Measurements from ENCODE around the gene RBM39. TPM values are rescaled to one million over a fixed set of nuclear protein-coding genes. Genes with fewer than 3 reads are reported as not detected.

RBM39 gene
- total and polyA plus RNA-seq, 9 of the 15 experiments (the other 6 are each of a cell fraction or from before 2014, with no cell fraction given), result 143 to 319 (median 228) TPM

DNA sequence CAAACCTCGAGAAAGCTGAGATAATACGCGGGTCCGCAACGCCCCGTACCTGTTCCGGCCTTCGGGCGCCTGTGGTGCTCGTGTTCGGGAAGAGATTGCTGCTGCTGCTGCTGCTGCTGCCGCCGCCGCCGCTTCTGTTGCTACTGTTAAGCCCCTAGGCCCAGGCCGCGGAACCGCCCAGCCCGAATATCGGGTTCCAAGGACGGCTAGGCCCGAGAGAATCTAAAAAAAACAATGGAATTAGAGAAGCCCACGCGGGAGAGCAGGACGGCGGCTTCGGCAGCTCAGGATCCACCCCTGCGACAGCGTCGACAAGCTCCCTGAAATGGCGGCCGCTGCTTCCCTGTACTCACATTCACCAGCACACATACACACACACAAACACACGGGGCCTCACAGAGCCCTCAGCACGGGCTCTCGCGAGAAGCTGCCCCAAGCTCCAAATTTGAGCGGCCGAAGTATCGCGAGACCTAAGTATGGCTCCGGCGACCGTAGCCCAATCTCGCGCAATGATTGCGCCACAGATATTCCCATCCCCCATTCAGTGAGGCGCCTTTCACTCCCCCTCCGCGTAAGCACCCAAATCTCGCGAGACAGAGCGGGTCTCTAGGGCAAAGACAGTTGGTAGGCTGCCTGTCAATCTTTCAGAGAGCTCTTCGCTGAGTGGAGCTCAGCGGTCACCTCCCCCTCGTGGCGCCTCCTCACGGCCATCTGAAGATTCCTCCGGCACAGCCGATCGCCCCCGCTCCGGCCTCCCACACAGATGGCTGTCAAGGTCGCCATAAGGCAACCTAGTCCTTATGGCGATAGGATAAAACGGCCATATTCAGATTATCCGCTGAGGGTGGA lies at the start of gene RBM39 (continued):
- TF ChIP-seq, protein P1, sequence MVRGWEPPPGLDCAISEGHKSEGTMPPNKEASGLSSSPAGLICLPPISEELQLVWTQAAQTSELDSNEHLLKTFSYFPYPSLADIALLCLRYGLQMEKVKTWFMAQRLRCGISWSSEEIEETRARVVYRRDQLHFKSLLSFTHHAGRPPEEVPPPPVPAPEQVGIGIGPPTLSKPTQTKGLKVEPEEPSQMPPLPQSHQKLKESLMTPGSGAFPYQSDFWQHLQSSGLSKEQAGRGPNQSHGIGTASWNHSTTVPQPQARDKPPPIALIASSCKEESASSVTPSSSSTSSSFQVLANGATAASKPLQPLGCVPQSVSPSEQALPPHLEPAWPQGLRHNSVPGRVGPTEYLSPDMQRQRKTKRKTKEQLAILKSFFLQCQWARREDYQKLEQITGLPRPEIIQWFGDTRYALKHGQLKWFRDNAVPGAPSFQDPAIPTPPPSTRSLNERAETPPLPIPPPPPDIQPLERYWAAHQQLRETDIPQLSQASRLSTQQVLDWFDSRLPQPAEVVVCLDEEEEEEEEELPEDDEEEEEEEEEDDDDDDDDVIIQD (CRISPR knock-in tag; IDR thresholded peaks at IDR 0.05), result no peak
- TF ChIP-seq HMGN3 (IDR thresholded peaks at IDR 0.05; ENCODE audit: borderline replicate concordance, extremely low read depth, insufficient read length, low read depth, low read length) (peak; percentile 68), BRD9 (IDR thresholded peaks at IDR 0.05; ENCODE audit: low read depth, partially characterized antibody) (peak; percentile 95), FOXJ2 (tag; IDR thresholded peaks at IDR 0.05) (peak; percentile 72), MAFF (IDR thresholded peaks at IDR 0.05; ENCODE audit: low read length) (peak; percentile 92), RBBP5 (IDR thresholded peaks at IDR 0.05; ENCODE audit: borderline replicate concordance, insufficient read depth, low read length, poor library complexity, severe bottlenecking) (peak; percentile 91), HMG20B (CRISPR knock-in tag; IDR thresholded peaks at IDR 0.05) (no peak)
- TF ChIP-seq, protein P2, sequence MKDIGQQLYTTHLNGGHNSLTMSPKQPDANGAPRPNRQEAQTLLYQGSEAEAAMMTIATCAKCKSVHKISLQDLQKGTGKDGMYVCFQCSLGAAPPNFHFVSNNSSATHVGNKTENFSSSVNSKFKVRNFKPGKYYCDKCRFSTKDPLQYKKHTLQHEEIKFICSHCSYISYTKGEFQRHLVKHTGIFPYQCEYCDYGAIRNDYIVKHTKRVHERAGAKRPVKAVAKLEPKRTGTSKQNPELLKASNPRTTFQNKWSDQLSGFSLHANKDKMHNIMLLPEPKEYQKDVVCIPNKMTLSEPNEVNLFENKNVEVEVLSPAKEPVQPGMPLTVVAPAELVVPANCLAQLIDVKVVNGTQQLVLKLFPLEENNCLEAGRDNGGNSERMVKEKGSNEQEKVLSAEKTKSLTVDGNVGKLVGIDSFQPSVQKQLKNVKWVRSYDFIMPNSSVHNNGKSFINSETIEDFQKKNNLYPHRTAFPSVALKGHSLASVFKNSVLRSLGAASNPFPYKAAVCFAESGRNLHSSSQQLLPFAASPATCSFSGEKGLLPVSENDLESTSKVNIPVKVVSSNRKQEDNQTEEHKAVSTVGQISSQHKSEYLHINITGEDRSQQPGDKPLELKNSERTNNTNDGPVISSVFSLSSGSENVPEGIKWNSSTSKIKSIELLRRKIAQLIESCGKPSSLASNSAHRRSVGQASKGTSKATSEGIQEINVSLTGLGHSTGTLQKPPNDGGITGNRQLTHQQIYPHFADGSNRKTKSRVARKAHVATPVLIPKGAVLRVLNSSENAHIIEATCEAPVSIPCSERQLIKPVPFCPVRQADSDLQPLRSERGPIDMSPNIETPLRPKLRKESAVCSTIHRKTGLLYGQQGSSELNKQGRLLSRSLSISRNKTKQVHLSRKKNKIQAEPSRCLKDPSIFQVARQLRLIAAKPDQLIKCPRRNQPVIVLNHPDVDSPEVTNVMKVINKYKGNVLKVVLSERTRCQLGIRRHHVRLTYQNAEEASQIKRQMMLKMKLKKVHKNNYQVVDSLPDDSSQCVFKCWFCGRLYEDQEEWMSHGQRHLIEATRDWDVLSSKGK (CRISPR knock-in tag; IDR thresholded peaks at IDR 0.05), result no peak
